C4-2B (cell line): Measurements from ENCODE around the gene SLC25A18.

ENCODE experiments used
- CTCF ChIP-seq: fragments of 450-650 bp; conservative IDR thresholded peaks from 2 replicates; pipeline ENCODE4 v1.5.1; 2017; ENCODE audit warnings: mild to moderate bottlenecking
- ZFX ChIP-seq: fragments of 450-650 bp; IDR thresholded peaks from 2 replicates; pipeline ENCODE4 v1.6.1; 2017

GRCh38 chr22:17537155-17537554 lies 26.1 kb upstream of the SLC25A18 start:
- no peak for TF ChIP-seq CTCF
- TF ChIP-seq ZFX, result no peak
